ENCODE data around the gene FOXE1. TPM values are rescaled to one million over a fixed set of nuclear protein-coding genes. Genes with fewer than 3 reads are reported as not detected.

The FOXE1 gene
- total RNA-seq, 1 experiment from 2014 or later, result not detected

DNA sequence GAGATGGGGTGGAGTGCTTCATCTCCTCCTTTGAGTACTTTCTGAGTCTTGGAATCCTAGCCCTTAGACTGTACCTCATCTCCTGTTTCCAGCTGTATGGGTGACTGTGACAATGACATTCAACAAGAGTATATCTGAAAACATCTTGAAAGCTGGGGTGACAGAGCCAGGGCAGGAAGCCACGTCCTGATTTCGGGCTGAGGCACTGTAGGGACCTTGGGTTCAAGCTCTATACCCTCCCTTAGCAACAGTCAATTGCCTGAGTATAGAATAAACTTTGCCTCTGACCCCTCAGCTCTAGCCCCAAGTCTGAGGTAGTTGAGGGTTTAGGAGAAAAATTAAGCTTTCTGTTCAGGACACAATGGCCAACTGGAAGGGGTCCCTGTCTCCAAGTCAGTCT lies 6.3 kb downstream of the FOXE1 start:
- no peaks in the 10 kb centered on the region for H3K27me3 ChIP-seq (ENCODE audit: insufficient read depth, low read length)
- H2AFZ ChIP-seq (ENCODE audit: low read depth, low read length, poor library complexity, severe bottlenecking), result no peak overlapping the region
- H3K36me3 ChIP-seq (ENCODE audit: control insufficient read depth in 1 of 2, insufficient read depth in 2 of 2, low read length in 2 of 2), result no peaks in the 10 kb centered on the region
- H3K4me3 ChIP-seq (replicated peaks in 1 of 2; ENCODE audit: low read depth in 1 of 2, low read length in 2 of 2), result no peak overlapping the region
- H3K9me3 ChIP-seq (ENCODE audit: control insufficient read depth in 1 of 2, insufficient read depth in 1 of 2, low read depth in 1 of 2, low read length in 2 of 2), result no peaks in the 10 kb centered on the region
- BruUV-seq (replicated peaks), result no TSS peak
- no peaks in the 10 kb centered on the region for H4K20me1 ChIP-seq (ENCODE audit: insufficient read depth)
- ATAC-seq (no peak), DNase-seq (ENCODE audit: low read depth, low spot score) (no peak)
- ChIA-PET CTCF (no interaction called here), POLR2A (no interaction called here), RAD21 (ENCODE audit: low non-redundant PET in 1 of 2, low total read pairs in 2 of 2, uncharacterized antibody in 2 of 2, unreplicated experiment in 2 of 2) (no interaction called here)
- intact Hi-C loops (cut with micrococcal nuclease), result no loop called here
- TF ChIP-seq, protein P1, sequence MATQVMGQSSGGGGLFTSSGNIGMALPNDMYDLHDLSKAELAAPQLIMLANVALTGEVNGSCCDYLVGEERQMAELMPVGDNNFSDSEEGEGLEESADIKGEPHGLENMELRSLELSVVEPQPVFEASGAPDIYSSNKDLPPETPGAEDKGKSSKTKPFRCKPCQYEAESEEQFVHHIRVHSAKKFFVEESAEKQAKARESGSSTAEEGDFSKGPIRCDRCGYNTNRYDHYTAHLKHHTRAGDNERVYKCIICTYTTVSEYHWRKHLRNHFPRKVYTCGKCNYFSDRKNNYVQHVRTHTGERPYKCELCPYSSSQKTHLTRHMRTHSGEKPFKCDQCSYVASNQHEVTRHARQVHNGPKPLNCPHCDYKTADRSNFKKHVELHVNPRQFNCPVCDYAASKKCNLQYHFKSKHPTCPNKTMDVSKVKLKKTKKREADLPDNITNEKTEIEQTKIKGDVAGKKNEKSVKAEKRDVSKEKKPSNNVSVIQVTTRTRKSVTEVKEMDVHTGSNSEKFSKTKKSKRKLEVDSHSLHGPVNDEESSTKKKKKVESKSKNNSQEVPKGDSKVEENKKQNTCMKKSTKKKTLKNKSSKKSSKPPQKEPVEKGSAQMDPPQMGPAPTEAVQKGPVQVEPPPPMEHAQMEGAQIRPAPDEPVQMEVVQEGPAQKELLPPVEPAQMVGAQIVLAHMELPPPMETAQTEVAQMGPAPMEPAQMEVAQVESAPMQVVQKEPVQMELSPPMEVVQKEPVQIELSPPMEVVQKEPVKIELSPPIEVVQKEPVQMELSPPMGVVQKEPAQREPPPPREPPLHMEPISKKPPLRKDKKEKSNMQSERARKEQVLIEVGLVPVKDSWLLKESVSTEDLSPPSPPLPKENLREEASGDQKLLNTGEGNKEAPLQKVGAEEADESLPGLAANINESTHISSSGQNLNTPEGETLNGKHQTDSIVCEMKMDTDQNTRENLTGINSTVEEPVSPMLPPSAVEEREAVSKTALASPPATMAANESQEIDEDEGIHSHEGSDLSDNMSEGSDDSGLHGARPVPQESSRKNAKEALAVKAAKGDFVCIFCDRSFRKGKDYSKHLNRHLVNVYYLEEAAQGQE (IDR thresholded peaks at IDR 0.05; ENCODE audit: low read depth), result no peak
- TF ChIP-seq, protein P2, sequence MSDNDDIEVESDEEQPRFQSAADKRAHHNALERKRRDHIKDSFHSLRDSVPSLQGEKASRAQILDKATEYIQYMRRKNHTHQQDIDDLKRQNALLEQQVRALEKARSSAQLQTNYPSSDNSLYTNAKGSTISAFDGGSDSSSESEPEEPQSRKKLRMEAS (IDR thresholded peaks at IDR 0.05), result no peak
- TF ChIP-seq, protein P3, sequence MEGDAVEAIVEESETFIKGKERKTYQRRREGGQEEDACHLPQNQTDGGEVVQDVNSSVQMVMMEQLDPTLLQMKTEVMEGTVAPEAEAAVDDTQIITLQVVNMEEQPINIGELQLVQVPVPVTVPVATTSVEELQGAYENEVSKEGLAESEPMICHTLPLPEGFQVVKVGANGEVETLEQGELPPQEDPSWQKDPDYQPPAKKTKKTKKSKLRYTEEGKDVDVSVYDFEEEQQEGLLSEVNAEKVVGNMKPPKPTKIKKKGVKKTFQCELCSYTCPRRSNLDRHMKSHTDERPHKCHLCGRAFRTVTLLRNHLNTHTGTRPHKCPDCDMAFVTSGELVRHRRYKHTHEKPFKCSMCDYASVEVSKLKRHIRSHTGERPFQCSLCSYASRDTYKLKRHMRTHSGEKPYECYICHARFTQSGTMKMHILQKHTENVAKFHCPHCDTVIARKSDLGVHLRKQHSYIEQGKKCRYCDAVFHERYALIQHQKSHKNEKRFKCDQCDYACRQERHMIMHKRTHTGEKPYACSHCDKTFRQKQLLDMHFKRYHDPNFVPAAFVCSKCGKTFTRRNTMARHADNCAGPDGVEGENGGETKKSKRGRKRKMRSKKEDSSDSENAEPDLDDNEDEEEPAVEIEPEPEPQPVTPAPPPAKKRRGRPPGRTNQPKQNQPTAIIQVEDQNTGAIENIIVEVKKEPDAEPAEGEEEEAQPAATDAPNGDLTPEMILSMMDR (IDR thresholded peaks at IDR 0.05 in 2 of 3, conservative IDR thresholded peaks at IDR 0.05 in 1 of 3; ENCODE audit: borderline replicate concordance in 1 of 3, insufficient read depth in 1 of 3, low read depth in 2 of 3, low read length in 2 of 3), result no peak
- TF ChIP-seq CBX3 (IDR thresholded peaks at IDR 0.05; ENCODE audit: low read depth), result no peak
- H3K9ac ChIP-seq (ENCODE audit: low read length), result no peak overlapping the region
- H3K4me1 ChIP-seq (ENCODE audit: control insufficient read depth in 1 of 2, insufficient read depth in 2 of 2, low read length in 2 of 2), result no peaks in the 10 kb centered on the region
- H3K4me2 ChIP-seq (ENCODE audit: low read length), result no peak overlapping the region
- no peaks in the 10 kb centered on the region for H3K79me2 ChIP-seq (ENCODE audit: insufficient read depth, low read length)
- H3K9me2 ChIP-seq (ENCODE audit: insufficient read depth), result no peaks in the 10 kb centered on the region
- no peak overlapping the region for H3K27ac ChIP-seq (ENCODE audit: low read depth, low read length)

Data from HCT116 (cell line).